ENCODE measurements around the gene ZNF518B.

- TF ChIP-seq ZNF609 (CRISPR knock-in tag; IDR thresholded peaks at IDR 0.05; ENCODE audit: borderline replicate concordance) (no peak), CCAR2 (optimal IDR thresholded peaks at IDR 0.05; ENCODE audit: low read depth, low read length) (no peak), STAT5B (CRISPR knock-in tag; IDR thresholded peaks at IDR 0.05) (no peak), FOXO1 (CRISPR knock-in tag; IDR thresholded peaks at IDR 0.05) (no peak), RCOR2 (CRISPR knock-in tag; IDR thresholded peaks at IDR 0.05) (no peak), CTCF (CRISPR knock-in tag; IDR thresholded peaks at IDR 0.05) (no peak), ZNF121 (CRISPR knock-in tag; IDR thresholded peaks at IDR 0.05) (no peak), JUNB (CRISPR knock-in tag; IDR thresholded peaks at IDR 0.05; ENCODE audit: borderline replicate concordance) (no peak), NR2F2 (IDR thresholded peaks at IDR 0.05; ENCODE audit: borderline replicate concordance, low read depth) (no peak), NFATC3 (CRISPR knock-in tag; IDR thresholded peaks at IDR 0.05) (no peak), HNRNPH1 (optimal IDR thresholded peaks at IDR 0.05; ENCODE audit: low read depth, low read length) (no peak), ZNF766 (CRISPR knock-in tag; IDR thresholded peaks at IDR 0.05; ENCODE audit: borderline replicate concordance) (no peak)
Observed at GRCh38 chr4:10413177-10413576, 44.0 kb downstream of the ZNF518B start.
